ENCODE measurements around the gene CD47.

- no peak for TF ChIP-seq ZNF622 (IDR thresholded peaks at IDR 0.05)
- no peak for TF ChIP-seq POLR2A (IDR thresholded peaks at IDR 0.05; ENCODE audit: low read depth, low read length)
- TF ChIP-seq RAD21 (IDR thresholded peaks at IDR 0.05; ENCODE audit: insufficient read depth, low read depth, low read length): no peak
- no peak for TF ChIP-seq CTCF (IDR thresholded peaks at IDR 0.05 in 2 of 3, conservative IDR thresholded peaks at IDR 0.05 in 1 of 3; ENCODE audit: control insufficient read depth in 2 of 3, extremely low read depth in 1 of 3, insufficient read depth in 1 of 3, low read depth in 3 of 3, low read length in 3 of 3)
- no peak for TF ChIP-seq KDM1A (IDR thresholded peaks at IDR 0.05; ENCODE audit: borderline replicate concordance)
- TF ChIP-seq ZBTB40 (IDR thresholded peaks at IDR 0.05; ENCODE audit: borderline replicate concordance): no peak
- no peak for TF ChIP-seq DPF2 (IDR thresholded peaks at IDR 0.05)
- TF ChIP-seq POLR2AphosphoS5 (IDR thresholded peaks at IDR 0.05; ENCODE audit: low read length): no peak
- TF ChIP-seq EZH2 (IDR thresholded peaks at IDR 0.05; ENCODE audit: borderline replicate concordance, control insufficient read depth, low read depth, low read length): no peak
- no peak for TF ChIP-seq MYC (IDR thresholded peaks at IDR 0.05; ENCODE audit: insufficient read depth, insufficient read length, insufficient replicate concordance, low read length, severe bottlenecking)
- TF ChIP-seq MAX (IDR thresholded peaks at IDR 0.05; ENCODE audit: low read depth, low read length): no peak
- TF ChIP-seq ZBTB33 (IDR thresholded peaks at IDR 0.05): no peak
These were observed 2.8 kb upstream of the CD47 start for GRCh38 chr3:108093616-108094015.
